K562 (cell line): Measurements from ENCODE around the gene DLGAP1.

ENCODE experiments used
- CBFA2T2 ChIP-seq: fragments of 450-650 bp; conservative IDR thresholded peaks from 2 replicates; pipeline ENCODE4 v1.6.1; 2017; ENCODE audit warnings: mild to moderate bottlenecking
- FOXO4 ChIP-seq: fragments of 450-650 bp; formaldehyde crosslinking; IDR thresholded peaks from 2 replicates; pipeline ENCODE4 v1.4.0; 2020; ENCODE audit warnings: mild to moderate bottlenecking, moderate library complexity
- KLF6 ChIP-seq: fragments of 250-450 bp; sonication (Bioruptor Pico); IDR thresholded peaks from 2 replicates; pipeline ENCODE4 v1.4.0; 2020; ENCODE audit warnings: mild to moderate bottlenecking, moderate library complexity, borderline replicate concordance
- MTA1 ChIP-seq: fragments of 450-650 bp; IDR thresholded peaks from 2 replicates; pipeline ENCODE4 v1.6.1; 2017; ENCODE audit warnings: borderline replicate concordance

GRCh38 chr18:3995476-3996102 is 459.5 kb downstream of the DLGAP1 start:
- TF ChIP-seq CBFA2T2 = no peak
- no peak for TF ChIP-seq MTA1
- TF ChIP-seq KLF6 (CRISPR knock-in tag) = no peak
- no peak for TF ChIP-seq FOXO4 (CRISPR knock-in tag)
